HepG2 (cell line): ENCODE results near the gene DTWD2. TPM values are rescaled to one million over a fixed set of nuclear protein-coding genes. Genes with fewer than 3 reads are reported as not detected.

ENCODE experiments used
- ATAC-seq: fragments of 200-7000 bp; cut with Tn5 transposase; 3 replicates; pipeline ENCODE4 v1.9.1; 2020; ENCODE audit warnings: mild to moderate bottlenecking, moderate library complexity
- BruUV-seq: library from RNA; stranded (reverse); fragments of 400-500 nt; replicated peaks from 2 replicates; lab custom pipeline; 2021; lab: Mats Ljungman, UMichigan
- CTCF ChIA-PET: fragments of 300-600 bp; formaldehyde crosslinking; extraction: SDS; loops from one replicate; lab custom pipeline; 2021; ENCODE audit warnings: low total read pairs, inconsistent platforms, low intra/inter-chr PET ratio; lab: Yijun Ruan, JAX
- POLR2A ChIA-PET: fragments of 350-600 bp; sonication (Branson Sonifier 250); formaldehyde crosslinking; loops from one replicate; lab custom pipeline; 2020; ENCODE audit warnings: antibody characterized with exemption, inconsistent platforms; lab: Yijun Ruan, JAX
- DNase-seq: peaks from one replicate; pipeline ENCODE4 v3.0.0-alpha.2; 2015; ENCODE audit warnings: low spot score
- FAIRE-seq: peaks from 3 replicates; lab custom pipeline; 2011; peaks lifted over from hg19 to GRCh38; lab: Jason Lieb, UNC
- H2AFZ ChIP-seq: one replicate; pipeline ENCODE4 v1.6.1; 2011; ENCODE audit warnings: low read length, inconsistent platforms
- H3K27ac ChIP-seq: fragments of 300-600 bp; 3 replicates; pipeline ENCODE4 v1.8.0; 2011; ENCODE audit warnings: mixed run types, mild to moderate bottlenecking, mixed read lengths, low read length, inconsistent platforms; ENCODE audit not compliant: insufficient read depth; ENCODE audit errors: extremely low read length
- H3K27me3 ChIP-seq, 2 experiments: fragments of 200-600 bp in 1 of 2; 2 replicates in 1 of 2; 3 replicates in 1 of 2; pipeline versions ENCODE4 v1.6.0 to v1.8.0; 2011; ENCODE audit warnings: low read length in 2 of 2, mild to moderate bottlenecking in 2 of 2, moderate library complexity in 2 of 2, inconsistent platforms in 1 of 2; ENCODE audit not compliant: insufficient read depth in 2 of 2, control insufficient read depth in 1 of 2
- H3K36me3 ChIP-seq, 2 experiments: fragments of 200-600 bp in 1 of 2; replicated peaks in 1 of 2; 2 replicates in 1 of 2; 3 replicates in 1 of 2; pipeline versions ENCODE4 v1.5.1 to v1.8.0; 2011; ENCODE audit warnings: low read length in 2 of 2, inconsistent platforms in 1 of 2; ENCODE audit not compliant: insufficient read depth in 2 of 2, control insufficient read depth in 1 of 2
- H3K4me1 ChIP-seq: 2 replicates; pipeline ENCODE4 v1.5.1; 2012; ENCODE audit warnings: low read length, inconsistent platforms; ENCODE audit not compliant: insufficient read depth
- H3K4me2 ChIP-seq: 2 replicates; pipeline ENCODE4 v1.6.0; 2011; ENCODE audit warnings: low read depth, low read length, inconsistent platforms
- H3K4me3 ChIP-seq, 3 experiments: fragments of 200-600 bp in 1 of 3; sonication (generic), shearing (Covaris generic) in 1 of 3; replicated peaks in 1 of 3; 2 replicates each; pipeline ENCODE4 v1.5.1; 2011 to 2016; ENCODE audit warnings: low read length in 3 of 3, inconsistent platforms in 2 of 3, low read depth in 2 of 3, mild to moderate bottlenecking in 2 of 3, control low read depth in 1 of 3, mixed read lengths in 1 of 3; ENCODE audit not compliant: insufficient read depth in 1 of 3
- H3K79me2 ChIP-seq: one replicate; pipeline ENCODE4 v1.6.1; 2011; ENCODE audit warnings: low read length, inconsistent platforms; ENCODE audit not compliant: insufficient read depth
- H3K9ac ChIP-seq: 2 replicates; pipeline ENCODE4 v1.6.0; 2011; ENCODE audit warnings: mild to moderate bottlenecking, low read depth, low read length, inconsistent platforms; ENCODE audit not compliant: insufficient read depth
- H3K9me3 ChIP-seq: 2 replicates; pipeline ENCODE4 v1.5.1; 2012; ENCODE audit warnings: mild to moderate bottlenecking, low read length
- H4K20me1 ChIP-seq: 2 replicates; pipeline ENCODE4 v1.6.0; 2011; ENCODE audit warnings: inconsistent platforms, mild to moderate bottlenecking, low read length, moderate library complexity; ENCODE audit not compliant: insufficient read depth
- ATF7-NPFF ChIP-seq: sonication (generic); formaldehyde crosslinking; IDR thresholded peaks from 2 replicates; pipeline ENCODE4 v1.8.1; 2023; ENCODE audit warnings: mild to moderate bottlenecking, low read depth, missing genetic modification reagents, moderate library complexity
- IRX3 ChIP-seq: sonication (generic); formaldehyde crosslinking; IDR thresholded peaks from 2 replicates; pipeline ENCODE4 v1.8.1; 2023; ENCODE audit warnings: mild to moderate bottlenecking, low read depth, missing genetic modification reagents, borderline replicate concordance
- KLF15 ChIP-seq: sonication (generic); formaldehyde crosslinking; IDR thresholded peaks from 2 replicates; pipeline ENCODE4 v1.8.1; 2023; ENCODE audit warnings: borderline replicate concordance, mild to moderate bottlenecking, inconsistent platforms, missing genetic modification reagents, mixed read lengths
- ONECUT2 ChIP-seq: sonication (generic); formaldehyde crosslinking; IDR thresholded peaks from 2 replicates; pipeline ENCODE4 v1.4.0; 2020; ENCODE audit warnings: missing genetic modification reagents
- SIN3B ChIP-seq: fragments of 150-350 bp; IDR thresholded peaks from 2 replicates; pipeline ENCODE4 v1.6.1; 2014; ENCODE audit warnings: low read length
- USF2 ChIP-seq, 2 experiments: sonication (generic) in 1 of 2; formaldehyde crosslinking in 1 of 2; IDR thresholded peaks; 2 replicates each; pipeline versions ENCODE4 v1.5.1 to v1.6.1; 2011 to 2020; ENCODE audit warnings: borderline replicate concordance in 1 of 2, low read depth in 1 of 2, low read length in 1 of 2, mild to moderate bottlenecking in 1 of 2, missing genetic modification reagents in 1 of 2, moderate library complexity in 1 of 2
- WIZ ChIP-seq: sonication (generic); formaldehyde crosslinking; IDR thresholded peaks from 2 replicates; pipeline ENCODE4 v1.5.1; 2020; ENCODE audit warnings: mild to moderate bottlenecking, missing genetic modification reagents
- ZKSCAN5 ChIP-seq: sonication (generic); formaldehyde crosslinking; IDR thresholded peaks from 2 replicates; pipeline ENCODE4 v1.5.1; 2020; ENCODE audit warnings: mild to moderate bottlenecking, missing genetic modification reagents
- ZNF18 ChIP-seq: sonication (generic); formaldehyde crosslinking; IDR thresholded peaks from 2 replicates; pipeline ENCODE4 v1.8.0; 2022; ENCODE audit warnings: mild to moderate bottlenecking, missing genetic modification reagents; ENCODE audit not compliant: insufficient replicate concordance
- ZNF407 ChIP-seq: sonication (generic); formaldehyde crosslinking; IDR thresholded peaks from one replicate; pipeline ENCODE4 v1.5.1; 2020; ENCODE audit warnings: mild to moderate bottlenecking, missing genetic modification reagents; ENCODE audit errors: not compliant biosample characterization
- ZNF709 ChIP-seq: sonication (generic); formaldehyde crosslinking; IDR thresholded peaks from 2 replicates; pipeline ENCODE4 v1.5.0; 2020; ENCODE audit warnings: mild to moderate bottlenecking, missing genetic modification reagents
- WGBS: methylation state at CpG from one replicate; pipeline ENCODE4 v1.1.6; 2017; ENCODE audit warnings: low lambda C conversion rate; 5-methylcytosine and 5-hydroxymethylcytosine counted together
- in situ Hi-C: cut with HindIII; loops from 2 replicates; pipeline ENCODE4 v1.10.0; 2017; ENCODE audit warnings: low pct_unique_long_range_greater_than_20kb; ENCODE audit not compliant: extremely low pct_ligation_motif_present
- intact Hi-C: fragments of 100-400 bp; cut with micrococcal nuclease; formaldehyde crosslinking; loops from one replicate; pipeline ENCODE4 v1.10.0; 2022; ENCODE audit not compliant: unreplicated experiment
- polyA plus RNA-seq, 8 experiments: library from polyadenylated mRNA; depleted of rRNA in 3 of 8; stranded (reverse) in 7 of 8; unstranded in 1 of 8; fragments of >200 nt; fragmentation: Illumina TruSeq in 4 of 8; extraction: Trizol in 4 of 8; gene quantifications; 2 replicates each; pipeline versions ENCODE4 v1.2.1 to v1.2.3, GENCODE V29; 2011 to 2016; ENCODE audit warnings: low read depth in 4 of 8, missing spikeins in 1 of 8, mixed read lengths in 1 of 8; ENCODE audit not compliant: insufficient read depth in 1 of 8
- total RNA-seq, 5 experiments: library from RNA; depleted of rRNA; stranded (reverse); fragments of >200 nt; fragmentation: Illumina TruSeq; extraction: Trizol; gene quantifications; 2 replicates each; pipeline ENCODE4 v1.2.3, GENCODE V29; 2016; ENCODE audit warnings: low read depth in 1 of 5

DTWD2 gene
- total and polyA plus RNA-seq, 2 of the 13 experiments (the other 11 are each of a cell fraction or from before 2014, with no cell fraction given), result 1.6 to 6.0 TPM

- no peak for TF ChIP-seq ZNF407 (CRISPR knock-in tag)
These were observed 97.1 kb downstream of the DTWD2 start (continued) for GRCh38 chr5:118891252-118891651.

- intact Hi-C loops, result no loop called here
- no peak for FAIRE-seq
- Histone ChIP-seq H3K79me2 (no peaks in the 10 kb centered on the region), H2AFZ (no peak overlapping the region), H3K36me3 (no peaks in the 10 kb centered on the region), H3K9me3 (no peaks in the 10 kb centered on the region), H3K4me2 (no peak overlapping the region), H3K27ac (no peak overlapping the region), H3K9ac (no peak overlapping the region), H4K20me1 (no peaks in the 10 kb centered on the region), H3K27me3 (no peaks in the 10 kb centered on the region), H3K4me3 (no peak overlapping the region), H3K4me1 (no peaks in the 10 kb centered on the region)
- BruUV-seq, result no TSS peak
- in situ Hi-C loops, result no loop called here
- ATAC-seq, result no peak
- DNase-seq, result no peak
- CTCF ChIA-PET, result no interaction called here
- POLR2A ChIA-PET, result no interaction called here
- 80% methylated on average over 2 of the region's 2 CpGs for WGBS
- no peak for TF ChIP-seq SIN3B
- TF ChIP-seq IRX3 (CRISPR knock-in tag), result no peak
- no peak for TF ChIP-seq ONECUT2 (CRISPR knock-in tag)
- no peak for TF ChIP-seq USF2 (IDR thresholded peaks at IDR 0.05; ENCODE audit: low read depth, low read length)
- TF ChIP-seq USF2 (CRISPR knock-in tag; IDR thresholded peaks at IDR 0.05; ENCODE audit: borderline replicate concordance), result no peak
- TF ChIP-seq ZKSCAN5, result no peak
- TF ChIP-seq WIZ, result no peak
- TF ChIP-seq ZNF18 (CRISPR knock-in tag), result no peak
- no peak for TF ChIP-seq KLF15
- TF ChIP-seq ZNF709 (CRISPR knock-in tag), result no peak
- TF ChIP-seq ATF7-NPFF (CRISPR knock-in tag), result no peak
These were observed 99.2 kb downstream of the DTWD2 start for GRCh38 chr5:118889165-118889564.
